ENCODE results near the gene DDX31.
"Not testable (repeated sequence)": the region's sequence is repeated elsewhere in the genome, so short reads cannot be mapped to it uniquely, and the experiment has no call there.

DDX31 gene

GRCh38 chr9:132572921-132573320 is 96.9 kb downstream of the DDX31 start:
- DNase-seq, result no peak

DNA sequence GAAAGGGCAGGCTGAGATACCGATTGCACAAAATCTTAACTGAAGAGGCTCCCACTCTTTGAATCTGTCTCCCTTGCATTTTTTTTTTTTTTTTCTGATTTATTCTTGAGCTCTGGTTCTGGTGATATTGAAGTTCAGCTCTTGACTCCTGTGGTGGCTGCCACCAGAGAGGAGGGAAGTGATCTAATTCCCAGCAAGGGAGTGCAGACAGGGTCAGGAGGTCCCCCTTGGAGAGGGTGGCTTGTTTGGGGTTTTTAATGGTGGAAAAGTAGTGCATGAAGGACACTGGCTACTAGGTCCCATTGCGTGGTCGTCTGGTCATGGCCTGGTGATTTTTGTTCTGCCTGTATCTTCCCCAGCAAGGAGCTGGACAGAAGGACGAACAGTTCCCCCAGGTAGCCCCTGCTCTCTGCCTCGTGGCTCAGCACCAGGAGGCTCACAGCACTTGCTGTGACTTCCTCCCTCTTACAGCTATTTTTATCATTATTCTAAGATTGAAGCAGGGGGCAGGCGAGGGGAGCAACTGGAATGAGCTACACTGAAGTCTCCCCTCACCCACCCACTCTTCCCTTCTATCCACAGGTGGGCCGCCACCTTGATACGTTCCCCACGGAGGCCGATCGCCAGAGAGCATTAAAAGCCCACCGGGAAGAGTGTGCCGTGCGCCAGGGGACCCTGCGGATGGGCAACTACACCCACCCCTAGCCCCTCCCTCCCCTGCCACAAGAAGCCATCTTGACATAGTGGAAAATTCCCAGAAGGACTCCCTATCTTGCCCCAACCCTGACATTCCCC is 97.8 kb downstream of the DDX31 start:
- DNase-seq, result no peak

GRCh38 chr9:132568787-132569186 is 101.0 kb downstream of the DDX31 start:
- DNase-seq, result not testable (repeated sequence)

DNA sequence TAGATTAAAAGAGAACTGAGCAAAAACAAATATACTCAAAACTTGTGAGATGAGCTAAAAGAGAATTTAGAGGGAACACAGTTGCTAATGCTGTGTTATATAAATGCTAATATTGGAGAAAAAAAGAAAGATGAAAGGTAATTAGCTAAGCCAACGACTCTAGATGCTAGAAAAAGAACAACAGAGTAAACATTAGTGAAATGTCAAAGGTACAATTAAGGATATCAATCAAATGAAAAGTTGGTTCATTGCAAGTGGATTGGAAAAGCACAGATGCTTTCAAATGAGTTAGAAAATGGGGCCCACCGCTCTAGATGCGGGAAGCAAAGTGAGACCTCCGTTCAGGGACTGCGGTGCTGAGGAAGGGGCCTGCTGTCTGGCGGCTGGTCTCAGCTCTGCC is 105.3 kb downstream of the DDX31 start:
- DNase-seq, result no peak

GRCh38 chr9:132562306-132562573 is 107.5 kb downstream of the DDX31 start:
- no peak for DNase-seq

- no peak for DNase-seq
Observed at GRCh38 chr9:132560616-132561202, 109.1 kb downstream of the DDX31 start.

DNA sequence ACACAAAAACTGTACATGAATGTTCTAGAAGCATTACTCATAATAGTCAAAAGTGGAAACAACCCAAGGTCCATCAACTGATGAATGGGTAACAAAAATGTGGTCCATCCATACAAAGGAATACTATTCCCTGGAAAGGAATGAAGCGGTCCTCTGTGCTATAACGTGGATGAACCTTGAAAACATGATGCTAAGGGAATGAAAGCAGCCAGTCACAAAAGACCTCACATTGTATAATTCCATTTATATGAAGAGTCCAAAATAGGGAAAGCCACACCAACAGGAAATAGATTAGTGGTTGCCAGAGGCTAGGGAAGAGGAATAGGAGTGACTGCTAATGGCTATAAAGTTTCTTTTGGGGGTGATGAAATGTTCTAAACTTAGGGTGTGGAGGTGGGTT is 110.1 kb downstream of the DDX31 start:
- no peak for DNase-seq

- no peak for DNase-seq
Observed at GRCh38 chr9:132557159-132557558, 112.6 kb downstream of the DDX31 start.

DNA sequence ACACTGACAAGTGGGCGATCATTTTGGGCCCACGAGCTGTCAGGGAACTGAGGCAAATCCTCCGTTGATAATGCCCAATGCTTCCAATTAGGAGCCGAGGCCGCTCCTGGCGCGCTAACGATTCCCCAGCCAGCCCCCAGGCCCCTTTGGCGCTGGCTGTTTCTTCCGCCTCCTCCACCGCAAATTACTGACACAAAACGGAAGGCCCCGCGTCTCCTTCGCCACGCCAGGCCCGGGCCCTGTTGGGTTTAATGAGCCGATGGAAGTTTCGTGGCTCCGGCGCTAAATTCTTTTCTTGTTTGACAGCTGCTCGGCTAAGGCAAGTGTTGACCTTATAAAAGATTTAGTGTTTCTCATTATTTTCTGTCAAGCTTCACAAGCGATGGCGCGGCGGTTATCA is 113.1 kb downstream of the DDX31 start:
- no peak for DNase-seq

GRCh38 chr9:132556235-132556634 is 113.5 kb downstream of the DDX31 start:
- no peak for DNase-seq

- no peak for DNase-seq
Observed at GRCh38 chr9:132555528-132555927, 114.3 kb downstream of the DDX31 start.

- no peak for DNase-seq
Observed at GRCh38 chr9:132554755-132555154, 115.0 kb downstream of the DDX31 start.

GRCh38 chr9:132552041-132552440 is 117.7 kb downstream of the DDX31 start:
- no peak for DNase-seq

- DNase-seq, result no peak
Observed at GRCh38 chr9:132551556-132551955, 118.2 kb downstream of the DDX31 start.

- no peak for DNase-seq
Observed at GRCh38 chr9:132548751-132549640, 120.8 kb downstream of the DDX31 start.

GRCh38 chr9:132547976-132548730 is 121.6 kb downstream of the DDX31 start:
- no peak for DNase-seq

GRCh38 chr9:132547436-132547835 is 122.3 kb downstream of the DDX31 start:
- DNase-seq, result no peak

GRCh38 chr9:132547052-132547431 is 122.7 kb downstream of the DDX31 start:
- DNase-seq, result no peak

DNA sequence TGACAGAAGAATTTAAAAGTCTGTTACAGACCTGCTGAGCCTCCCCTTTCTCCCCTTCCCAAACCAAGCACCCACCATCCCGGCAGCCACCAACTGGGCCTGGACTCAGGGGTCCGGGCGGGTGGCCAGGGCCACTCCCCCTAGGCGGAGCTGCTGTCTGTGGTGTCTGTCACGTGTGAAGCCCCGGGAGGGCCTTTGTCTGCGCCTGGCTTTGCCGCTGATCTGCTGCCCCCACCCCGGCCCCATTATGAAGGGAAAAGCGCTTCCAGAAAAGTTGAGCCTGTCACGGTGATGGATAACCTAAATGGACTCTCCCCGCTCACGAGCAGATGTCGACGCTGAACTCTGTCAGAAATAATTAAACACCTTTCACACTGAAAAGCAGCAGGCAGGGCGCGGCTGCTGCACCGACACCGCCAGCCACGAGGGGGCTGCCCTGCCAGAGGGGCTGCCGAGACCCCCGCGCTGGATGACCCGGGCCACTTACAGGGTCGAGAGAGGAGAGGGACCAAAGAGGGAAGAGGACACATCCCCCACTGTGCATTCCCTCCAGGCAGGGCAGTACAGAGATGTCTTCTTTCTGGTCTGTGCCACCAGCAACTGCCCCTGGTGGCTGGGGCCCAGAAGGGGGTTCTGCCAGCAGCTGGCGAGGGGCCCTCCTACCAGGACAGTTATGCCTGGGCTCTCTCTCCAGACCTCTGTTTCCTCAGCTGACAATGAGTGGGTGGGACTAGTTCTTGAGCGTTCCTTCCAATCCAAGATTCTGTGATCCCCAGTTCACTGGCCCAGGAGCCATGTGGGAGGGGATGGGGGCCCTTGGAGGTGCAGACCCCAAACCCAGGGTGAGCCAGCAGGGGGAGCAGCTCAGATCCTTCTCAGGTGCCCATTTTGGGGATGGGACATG is 123.4 kb downstream of the DDX31 start:
- no peak for DNase-seq

- no peak for DNase-seq
Observed at GRCh38 chr9:132545578-132545977, 124.2 kb downstream of the DDX31 start.

DNA sequence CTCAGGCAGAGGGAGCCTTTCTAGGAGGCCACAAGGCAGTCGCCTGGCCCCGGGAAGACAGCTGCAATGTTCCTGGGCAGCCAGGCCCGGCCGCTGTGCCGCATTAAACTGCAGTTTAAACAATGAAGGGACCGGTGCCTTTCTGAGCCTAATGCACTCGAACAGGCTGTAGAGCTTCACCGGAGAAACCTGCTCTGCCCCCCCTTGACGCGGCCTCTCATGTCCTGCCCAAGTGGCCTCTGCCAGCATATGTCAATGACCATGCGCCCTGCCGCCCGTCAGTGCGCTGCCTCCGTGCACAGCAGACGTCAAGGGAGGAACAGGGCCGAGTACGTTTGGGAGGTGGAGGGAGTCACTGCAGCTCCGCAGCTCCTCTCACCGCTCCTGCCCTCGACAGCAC is 125.8 kb downstream of the DDX31 start:
- DNase-seq, result no peak

GRCh38 chr9:132543251-132543650 is 126.5 kb downstream of the DDX31 start:
- DNase-seq, result no peak

All from activated T-cell treated with anti-CD3 and anti-CD28 coated beads for 4 hours (primary cell).